Common myeloid progenitor, CD34-positive (primary cell): ENCODE data around the gene CARD16.
"Not testable (repeated sequence)": the region's sequence is repeated elsewhere in the genome, so short reads cannot be mapped to it uniquely, and the experiment has no call there.

Source experiments
- CTCF ChIA-PET: fragments of 350-600 bp; sonication (Branson Sonifier 250); formaldehyde crosslinking; loops from one replicate; lab custom pipeline; 2021; ENCODE audit warnings: antibody characterized with exemption; lab: Charles Lee
- POLR2A ChIA-PET: fragments of 350-600 bp; sonication (Branson Sonifier 250); formaldehyde crosslinking; loops from one replicate; lab custom pipeline; 2021; ENCODE audit warnings: antibody characterized with exemption; lab: Charles Lee
- DNase-seq, 3 donors: peaks; one replicate each; pipeline versions ENCODE4 v3.0.0 to v3.0.0-alpha.2; 2013
- H3K27ac ChIP-seq, 2 experiments: 1 replicate in 1 of 2; 2 replicates in 1 of 2; pipeline ENCODE4 v1.7.0; 2013; ENCODE audit warnings: inconsistent platforms in 2 of 2, low read length in 2 of 2, mild to moderate bottlenecking in 2 of 2, low read depth in 1 of 2, moderate library complexity in 1 of 2; ENCODE audit not compliant: severe bottlenecking in 2 of 2, insufficient read depth in 1 of 2, poor library complexity in 1 of 2
- H3K27me3 ChIP-seq, 5 experiments: replicated peaks in 2 of 5; 1 replicate in 3 of 5; 2 replicates in 2 of 5; pipeline versions ENCODE4 v1.6.1 to v1.7.0; 2013; ENCODE audit warnings: low read length in 4 of 5, mild to moderate bottlenecking in 2 of 5, moderate library complexity in 2 of 5, inconsistent platforms in 1 of 5; ENCODE audit not compliant: insufficient read depth in 5 of 5, control insufficient read depth in 4 of 5
- H3K36me3 ChIP-seq, 4 experiments: 1 replicate in 2 of 4; 2 replicates in 2 of 4; pipeline versions ENCODE4 v1.6.1 to v1.7.0; 2013; ENCODE audit warnings: low read length in 3 of 4, control low read depth in 1 of 4, mild to moderate bottlenecking in 1 of 4; ENCODE audit not compliant: control insufficient read depth in 4 of 4, insufficient read depth in 4 of 4
- H3K4me1 ChIP-seq, 4 experiments: 1 replicate in 3 of 4; 2 replicates in 1 of 4; pipeline versions ENCODE4 v1.6.1 to v1.7.1; 2013; ENCODE audit warnings: low read length in 3 of 4, mild to moderate bottlenecking in 3 of 4, control low read depth in 1 of 4, inconsistent platforms in 1 of 4, moderate library complexity in 1 of 4; ENCODE audit not compliant: control insufficient read depth in 4 of 4, insufficient read depth in 4 of 4; ENCODE audit errors: control extremely low read depth in 1 of 4
- H3K4me3 ChIP-seq, 7 experiments: 1 replicate in 4 of 7; 2 replicates in 3 of 7; pipeline versions ENCODE4 v1.5.1 to v1.7.0; 2013; ENCODE audit warnings: mild to moderate bottlenecking in 7 of 7, low read length in 6 of 7, moderate library complexity in 6 of 7, inconsistent platforms in 2 of 7, low read depth in 2 of 7, control low read depth in 1 of 7; ENCODE audit not compliant: insufficient read depth in 4 of 7, control insufficient read depth in 1 of 7; ENCODE audit errors: extremely low read depth in 1 of 7
- H3K9me3 ChIP-seq, 5 experiments: 1 replicate in 4 of 5; 2 replicates in 1 of 5; pipeline versions ENCODE4 v1.6.1 to v1.7.1; 2013; ENCODE audit warnings: low read length in 4 of 5, mild to moderate bottlenecking in 2 of 5, inconsistent platforms in 1 of 5, low read depth in 1 of 5, moderate library complexity in 1 of 5; ENCODE audit not compliant: control insufficient read depth in 4 of 5, insufficient read depth in 2 of 5; ENCODE audit errors: control extremely low read depth in 1 of 5
- WGBS: methylation state at CpG from one replicate; pipeline ENCODE4 v1.1.5; 2013; ENCODE audit not compliant: insufficient coverage; 5-methylcytosine and 5-hydroxymethylcytosine counted together

Gene CARD16

GRCh38 chr11:105063245-105063941 is 18.3 kb upstream of the CARD16 start:
- H3K4me1 ChIP-seq, CTCF ChIA-PET, POLR2A ChIA-PET, H3K4me3 ChIP-seq, DNase-seq, H3K9me3 ChIP-seq, H3K27ac ChIP-seq, H3K36me3 ChIP-seq, H3K27me3 ChIP-seq: not testable (repeated sequence)
- WGBS, result 79% methylated on average over 6 of the region's 9 CpGs

- WGBS, result no CpG with 5 or more reads among the region's 4 CpGs
- no peak for DNase-seq
- no peaks in the 10 kb centered on the region for H3K9me3 ChIP-seq
- ChIA-PET POLR2A (no interaction called here), CTCF (no interaction called here)
- no peaks in the 10 kb centered on the region for H3K36me3 ChIP-seq
- no peak overlapping the region for H3K4me3 ChIP-seq
- H3K27ac ChIP-seq, result no peak overlapping the region
- no peaks in the 10 kb centered on the region for H3K27me3 ChIP-seq
- no peaks in the 10 kb centered on the region for H3K4me1 ChIP-seq
Observed at GRCh38 chr11:105057432-105057831, 12.3 kb upstream of the CARD16 start.

GRCh38 chr11:105056446-105056845 is 11.3 kb upstream of the CARD16 start:
- Histone ChIP-seq H3K4me3 (no peak overlapping the region), H3K27me3 (no peaks in the 10 kb centered on the region), H3K4me1 (no peaks in the 10 kb centered on the region), H3K36me3 (no peaks in the 10 kb centered on the region), H3K27ac (no peak overlapping the region), H3K9me3 (no peaks in the 10 kb centered on the region)
- no CpG with 5 or more reads among the region's 1 CpG for WGBS
- ChIA-PET POLR2A (no interaction called here), CTCF (no interaction called here)
- DNase-seq, result no peak

- peak in 2 of 3 donors; percentile 29 for DNase-seq
- no peaks in the 10 kb centered on the region for H3K27me3 ChIP-seq
- CTCF ChIA-PET, result no interaction called here
- H3K4me1 ChIP-seq, result no peaks in the 10 kb centered on the region
- POLR2A ChIA-PET, result no interaction called here
- no peak overlapping the region for H3K27ac ChIP-seq
- no peaks in the 10 kb centered on the region for H3K36me3 ChIP-seq
- no peak overlapping the region for H3K4me3 ChIP-seq
- WGBS, result no CpG with 5 or more reads among the region's 2 CpGs
- H3K9me3 ChIP-seq, result no peaks in the 10 kb centered on the region
Observed at GRCh38 chr11:105054723-105055493, 9.8 kb upstream of the CARD16 start.

- CTCF ChIA-PET, result no interaction called here
- no peak overlapping the region for H3K4me3 ChIP-seq
- no peaks in the 10 kb centered on the region for H3K36me3 ChIP-seq
- no peak for DNase-seq
- POLR2A ChIA-PET, result no interaction called here
- no CpG with 5 or more reads among the region's 3 CpGs for WGBS
- H3K4me1 ChIP-seq, result no peaks in the 10 kb centered on the region
- H3K27me3 ChIP-seq, result no peaks in the 10 kb centered on the region
- H3K27ac ChIP-seq, result no peak overlapping the region
- no peaks in the 10 kb centered on the region for H3K9me3 ChIP-seq
Observed at GRCh38 chr11:105052487-105052886, 7.4 kb upstream of the CARD16 start.

- H3K36me3 ChIP-seq, result no peaks in the 10 kb centered on the region
- no peak overlapping the region for H3K4me3 ChIP-seq
- WGBS, result 88% methylated on average over 2 of the region's 2 CpGs
- no peaks in the 10 kb centered on the region for H3K4me1 ChIP-seq
- no peak for DNase-seq
- H3K9me3 ChIP-seq, result no peaks in the 10 kb centered on the region
- ChIA-PET CTCF (interaction anchor here (1.2 kb wide), 1 partner anchor 172 kb away, joined by 3 read pairs; no protein-coding TSS in a partner anchor), POLR2A (no interaction called here)
- H3K27ac ChIP-seq, result no peak overlapping the region
- H3K27me3 ChIP-seq, result no peaks in the 10 kb centered on the region
Observed at GRCh38 chr11:105051559-105051958, 6.4 kb upstream of the CARD16 start.

GRCh38 chr11:105049481-105049880 is 4.3 kb upstream of the CARD16 start:
- Histone ChIP-seq H3K9me3 (no peaks in the 10 kb centered on the region), H3K27me3 (no peaks in the 10 kb centered on the region), H3K36me3 (no peaks in the 10 kb centered on the region), H3K27ac (no peak overlapping the region), H3K4me3 (no peak overlapping the region), H3K4me1 (peaks cover 0 to 7% (median 5%) of the 10 kb centered on the region in 4 experiments)
- CTCF ChIA-PET, result no interaction called here
- WGBS, result no CpG with 5 or more reads among the region's 1 CpG
- POLR2A ChIA-PET, result no interaction called here
- DNase-seq, result no peak
